SK-N-MC (cell line): ENCODE results near the gene TMCC2.

Source experiments
- DNase-seq: peaks from one replicate; pipeline ENCODE4 v3.0.0-alpha.2; 2011; ENCODE audit warnings: low read depth, low spot score
- H3K27ac ChIP-seq: fragments of 200-600 bp; sonication (generic); 2 replicates; pipeline ENCODE4 v1.5.1; 2016; ENCODE audit warnings: mixed run types
- H3K36me3 ChIP-seq: fragments of 200-600 bp; sonication (generic); 2 replicates; pipeline ENCODE4 v1.6.1; 2017; ENCODE audit warnings: antibody characterized with exemption, low read length, mixed read lengths; ENCODE audit not compliant: insufficient read depth
- H3K4me3 ChIP-seq: fragments of 200-600 bp; sonication (generic); 2 replicates; pipeline ENCODE4 v1.5.1; 2016
- H3K9ac ChIP-seq: fragments of 200-600 bp; sonication (generic); 2 replicates; pipeline ENCODE4 v1.8.0; 2017; ENCODE audit warnings: mixed run types, mixed read lengths; ENCODE audit not compliant: insufficient read length
- H3K9me3 ChIP-seq: fragments of 200-600 bp; sonication (generic); 2 replicates; pipeline ENCODE4 v1.6.1; 2017; ENCODE audit warnings: low read depth, mild to moderate bottlenecking, antibody characterized with exemption, low read length, moderate library complexity, mixed read lengths
- EZH2 ChIP-seq: fragments of 200-600 bp; sonication (generic); IDR thresholded peaks from one replicate; pipeline ENCODE4 v1.6.1; 2017; ENCODE audit warnings: antibody characterized with exemption
- FOXP2 ChIP-seq: optimal IDR thresholded peaks from 2 replicates; pipeline ENCODE3; 2011; ENCODE audit warnings: mild to moderate bottlenecking, moderate library complexity; ENCODE audit not compliant: insufficient read depth; ENCODE audit errors: extremely low read length, control extremely low read depth
- POLR2AphosphoS5 ChIP-seq: IDR thresholded peaks from 2 replicates; pipeline ENCODE4 v1.6.1; 2012; ENCODE audit warnings: mild to moderate bottlenecking, low read depth, low read length, borderline replicate concordance

TMCC2 gene

GRCh38 chr1:205224736-205225135 lies 3.0 kb upstream of the TMCC2 start:
- no peak for DNase-seq
- Histone ChIP-seq H3K27ac (no peak overlapping the region), H3K36me3 (no peaks in the 10 kb centered on the region), H3K4me3 (no peak overlapping the region), H3K9ac (no peak overlapping the region), H3K9me3 (no peaks in the 10 kb centered on the region)
- TF ChIP-seq EZH2 (no peak), FOXP2 (no peak), POLR2AphosphoS5 (no peak)

DNA sequence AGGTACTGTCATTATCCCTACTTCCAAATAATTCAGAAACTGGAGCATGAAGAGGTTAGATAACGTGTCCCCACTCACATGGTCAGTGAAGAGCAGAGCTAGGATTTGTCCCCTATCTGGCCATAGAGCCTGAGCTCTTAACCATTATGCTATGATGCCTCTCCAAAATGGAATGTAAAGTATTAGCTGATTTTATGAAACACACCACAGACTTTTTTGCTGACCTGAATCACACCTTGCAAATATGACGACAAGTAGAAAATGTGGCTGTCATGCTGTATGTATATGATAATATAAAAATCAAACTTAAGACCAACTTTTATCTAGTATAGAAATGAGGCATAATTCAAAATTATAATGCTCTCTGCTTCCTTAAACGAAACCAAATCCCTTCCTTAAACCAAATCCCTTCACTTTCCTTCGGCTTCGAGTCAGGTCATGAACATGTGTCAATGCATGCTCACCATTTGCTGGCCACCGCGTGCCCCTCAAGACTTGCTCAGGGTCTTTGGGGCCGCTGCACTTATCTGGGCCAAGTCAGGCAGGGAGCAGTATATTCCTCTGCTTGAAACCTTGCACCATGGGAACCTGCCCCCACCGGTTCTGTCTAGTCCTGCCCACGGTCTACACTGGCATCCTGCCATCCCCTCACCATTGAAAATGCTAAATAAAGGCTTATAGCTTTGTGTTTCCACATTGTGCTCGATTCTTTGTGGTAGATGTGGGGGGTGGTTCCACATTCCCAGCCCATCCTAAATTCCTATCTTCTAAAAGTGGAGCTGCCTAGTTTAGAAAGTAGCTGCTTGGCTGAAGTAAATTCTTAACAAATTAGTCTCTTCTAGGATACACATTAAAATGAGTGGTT lies 1.6 kb upstream of the TMCC2 start:
- Histone ChIP-seq H3K27ac (no peak overlapping the region), H3K36me3 (no peaks in the 10 kb centered on the region), H3K9me3 (no peaks in the 10 kb centered on the region), H3K9ac (no peak overlapping the region), H3K4me3 (no peak overlapping the region)
- TF ChIP-seq POLR2AphosphoS5 (no peak), EZH2 (no peak), FOXP2 (no peak)
- no peak for DNase-seq

GRCh38 chr1:205226868-205227583 lies 720 bp upstream of the TMCC2 start:
- H3K9ac ChIP-seq, result no peak overlapping the region
- no peaks in the 10 kb centered on the region for H3K9me3 ChIP-seq
- H3K4me3 ChIP-seq, result peak overlapping the region; percentile 79
- TF ChIP-seq FOXP2, result no peak
- no peak for TF ChIP-seq EZH2
- no peak for TF ChIP-seq POLR2AphosphoS5
- H3K36me3 ChIP-seq, result no peaks in the 10 kb centered on the region
- no peak overlapping the region for H3K27ac ChIP-seq
- no peak for DNase-seq

- H3K9me3 ChIP-seq, result no peaks in the 10 kb centered on the region
- no peak for DNase-seq
- no peak overlapping the region for H3K9ac ChIP-seq
- H3K4me3 ChIP-seq, result peak overlapping the region; percentile 78
- TF ChIP-seq EZH2, result no peak
- TF ChIP-seq POLR2AphosphoS5, result no peak
- no peak for TF ChIP-seq FOXP2
- no peaks in the 10 kb centered on the region for H3K36me3 ChIP-seq
- H3K27ac ChIP-seq, result no peak overlapping the region
These were observed 361 bp downstream of the TMCC2 start for GRCh38 chr1:205228093-205228521.

DNA sequence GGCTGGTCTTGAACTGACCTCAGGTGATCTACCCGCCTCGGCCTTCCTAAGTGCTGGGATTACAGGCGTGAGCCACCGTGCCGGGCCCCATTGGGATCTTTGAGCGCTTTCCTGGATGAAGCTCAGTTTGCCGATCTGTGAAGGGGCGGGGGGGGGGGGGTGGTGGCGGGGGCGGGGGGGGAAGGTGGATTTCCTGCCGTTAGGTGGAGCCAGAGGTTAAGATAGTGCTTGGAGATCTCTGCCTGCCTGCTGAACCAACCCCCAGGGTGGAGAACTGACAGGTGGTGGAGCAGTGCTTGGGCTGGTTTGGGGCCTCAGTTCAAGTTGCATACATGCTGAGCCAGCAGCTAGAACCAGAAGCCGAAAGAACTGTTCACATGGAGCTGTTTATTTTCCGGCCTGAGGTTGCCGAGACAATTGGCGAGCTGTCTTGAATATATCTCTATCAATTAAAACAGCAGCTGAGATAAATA lies 1.7 kb downstream of the TMCC2 start:
- Histone ChIP-seq H3K9ac (no peak overlapping the region), H3K27ac (no peak overlapping the region)

DNA sequence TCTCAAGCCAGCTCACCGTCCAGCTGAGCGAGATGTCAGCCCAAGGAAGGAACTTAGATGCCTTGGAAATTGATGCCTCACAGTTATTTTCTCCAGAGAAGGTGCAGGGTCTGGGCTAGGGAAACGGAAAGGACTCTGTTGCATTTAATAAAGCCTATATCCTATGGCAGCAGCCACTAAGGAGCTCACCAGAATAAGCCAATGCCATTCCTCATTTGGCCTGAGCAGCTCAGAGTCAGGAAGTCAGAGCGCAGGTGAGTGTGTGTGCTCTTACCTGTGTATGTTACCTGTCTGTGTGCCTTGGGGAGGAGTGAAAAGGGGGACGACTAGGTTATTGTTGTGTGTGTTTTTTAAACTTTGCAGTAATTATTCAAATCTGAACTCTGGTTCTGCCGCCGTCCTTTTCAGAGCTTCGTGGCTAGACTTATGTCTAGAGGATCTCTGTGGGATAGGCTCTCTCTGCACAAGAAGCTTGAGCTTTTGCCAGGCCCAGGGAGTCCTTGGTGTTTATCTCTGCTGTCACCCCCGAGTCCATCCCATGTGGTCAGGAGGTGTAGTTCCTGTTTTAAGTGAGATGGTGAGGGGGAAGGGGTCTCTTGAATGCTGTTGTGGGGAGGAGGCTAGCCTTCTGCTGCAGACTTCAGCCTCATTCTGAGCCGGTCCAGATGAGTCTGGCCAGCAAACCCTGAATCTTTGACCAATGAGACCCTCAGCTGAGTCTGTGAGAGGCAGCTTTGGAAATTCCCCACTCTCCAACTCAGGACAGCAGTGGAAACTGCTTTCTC lies 2.4 kb downstream of the TMCC2 start:
- no peak for DNase-seq
- Histone ChIP-seq H3K9me3 (no peaks in the 10 kb centered on the region), H3K36me3 (no peaks in the 10 kb centered on the region), H3K4me3 (peak overlapping the region; percentile 16; the same call in 1 of the 2 replicates), H3K27ac (no peak overlapping the region), H3K9ac (no peak overlapping the region)
- no peak for TF ChIP-seq FOXP2
- TF ChIP-seq EZH2, result no peak
- no peak for TF ChIP-seq POLR2AphosphoS5

More for the DNA sequence above, 1.7 kb downstream of the TMCC2 start:
- TF ChIP-seq FOXP2 (no peak), EZH2 (no peak), POLR2AphosphoS5 (no peak)
- H3K36me3 ChIP-seq, result no peaks in the 10 kb centered on the region
- no peak for DNase-seq
- peak overlapping the region; percentile 16; the same call in 1 of the 2 replicates for H3K4me3 ChIP-seq
- no peaks in the 10 kb centered on the region for H3K9me3 ChIP-seq

GRCh38 chr1:205230982-205231381 lies 3.2 kb downstream of the TMCC2 start:
- no peak for DNase-seq
- Histone ChIP-seq H3K4me3 (no peak overlapping the region), H3K9ac (no peak overlapping the region), H3K27ac (no peak overlapping the region), H3K36me3 (no peaks in the 10 kb centered on the region), H3K9me3 (no peaks in the 10 kb centered on the region)
- TF ChIP-seq POLR2AphosphoS5, result no peak
